RPMI8226 (cell line): Measurements from ENCODE around the gene SLC9C1.

Source experiments
- DNase-seq: peaks from one replicate; pipeline ENCODE4 v3.0.0-alpha.2; 2015

Gene SLC9C1

DNA sequence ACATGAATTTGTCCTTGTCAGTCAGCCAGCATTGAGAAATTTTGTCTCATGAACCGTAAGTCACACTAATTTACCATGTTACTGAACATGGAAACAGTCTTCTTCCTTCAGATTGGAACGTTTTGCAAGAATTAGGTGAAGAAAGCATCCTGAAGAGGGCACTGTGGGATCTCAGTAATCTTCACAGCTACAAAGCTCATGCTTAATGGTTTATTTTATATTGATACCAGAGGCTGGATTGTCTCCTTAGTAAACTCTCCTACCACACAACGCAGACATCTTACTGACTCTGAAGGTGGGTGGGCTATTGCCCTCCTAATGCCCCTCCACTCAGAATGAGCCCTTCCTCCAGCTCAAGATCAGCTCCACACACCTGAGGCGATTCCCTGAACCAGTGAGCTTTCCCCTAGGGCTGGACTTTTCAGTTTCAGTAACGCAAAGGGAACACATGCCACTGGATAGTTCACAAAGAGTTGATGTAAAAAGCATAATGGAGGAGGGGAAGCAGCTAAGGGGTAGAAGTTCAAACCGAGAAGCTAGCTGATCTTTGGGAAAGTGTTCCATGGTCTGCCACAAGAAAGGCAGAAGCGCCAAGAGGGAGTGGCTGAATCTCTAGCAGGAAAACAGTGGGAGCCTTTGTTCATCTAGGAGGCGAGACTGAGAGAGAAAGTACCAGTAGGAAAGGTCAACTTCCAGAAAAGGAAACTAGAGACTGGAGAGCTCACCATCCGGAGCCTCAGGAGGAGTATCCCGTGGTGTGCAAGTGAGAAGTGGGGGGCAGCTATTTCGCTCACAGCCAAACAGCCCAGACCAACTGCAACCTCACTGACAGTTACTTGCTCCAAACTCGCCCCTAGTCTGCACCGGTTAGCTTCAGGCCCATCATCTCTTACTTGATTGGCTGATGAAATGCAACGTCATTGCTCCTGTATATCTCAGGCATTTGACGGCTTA is at the start of gene SLC9C1:
SLC9C1 (minus strand) TSS at position 849 of the 954 bp plus-strand sequence. CDS start 7,425 bp downstream, outside the sequence.
- DNase-seq: peak; percentile 66

DNA sequence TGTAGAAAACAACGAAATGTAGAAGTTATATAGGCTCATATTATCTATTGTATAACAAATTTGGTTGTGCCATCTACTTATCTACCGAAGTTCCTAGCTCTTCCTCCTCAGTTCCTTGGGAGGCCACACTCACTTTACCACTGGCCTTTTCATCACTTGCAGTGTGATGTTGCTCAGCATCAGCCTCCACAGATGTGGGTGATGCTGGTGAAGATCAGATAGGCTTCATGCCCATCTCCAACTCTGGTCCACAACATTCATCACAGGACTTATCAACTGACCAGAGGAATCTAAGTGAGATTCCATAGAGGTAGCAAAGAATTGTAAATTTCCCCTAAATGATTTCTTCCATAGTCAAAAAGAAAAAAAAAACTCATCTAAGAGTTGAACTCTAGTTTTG is 47.4 kb upstream of the SLC9C1 start:
- DNase-seq: no peak

DNA sequence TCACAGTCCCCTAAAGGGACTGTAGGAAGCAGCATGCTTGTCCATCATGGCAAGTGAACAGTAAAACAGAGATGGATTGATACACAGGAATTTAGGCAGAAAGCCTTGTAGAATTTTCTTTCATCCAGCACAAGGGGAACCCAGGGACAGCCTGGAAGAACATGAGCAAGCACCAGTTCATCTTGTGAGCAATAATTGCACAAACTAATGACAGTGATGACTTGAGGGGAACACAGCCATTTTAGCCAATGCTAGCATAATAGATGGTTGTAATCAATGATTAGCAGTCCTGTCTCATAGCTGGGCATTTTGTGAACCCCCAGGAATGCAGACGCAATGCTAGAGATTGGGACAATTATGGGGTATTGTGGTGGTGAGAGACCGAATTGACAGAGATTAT is 45.6 kb upstream of the SLC9C1 start:
- DNase-seq: no peak

DNA sequence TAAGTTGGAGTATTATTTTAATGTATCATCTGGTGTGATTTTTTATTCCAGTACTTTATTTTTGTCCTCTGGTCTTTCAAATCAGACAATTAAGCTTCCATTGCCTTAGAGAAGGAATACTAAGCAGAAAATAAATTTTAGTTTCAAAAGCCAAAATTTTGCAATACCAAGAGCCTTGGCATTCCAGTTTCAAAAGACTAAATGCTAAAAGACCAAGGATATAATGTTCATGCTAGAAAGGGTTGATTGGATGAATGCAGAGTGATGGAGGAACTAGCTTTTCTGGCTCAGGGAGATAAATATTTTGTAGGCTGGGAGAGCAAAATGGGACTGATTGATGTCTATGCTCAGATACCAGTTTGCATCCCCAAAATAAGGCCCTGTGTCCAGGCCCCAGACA is 45.1 kb upstream of the SLC9C1 start:
- DNase-seq: no peak

DNA sequence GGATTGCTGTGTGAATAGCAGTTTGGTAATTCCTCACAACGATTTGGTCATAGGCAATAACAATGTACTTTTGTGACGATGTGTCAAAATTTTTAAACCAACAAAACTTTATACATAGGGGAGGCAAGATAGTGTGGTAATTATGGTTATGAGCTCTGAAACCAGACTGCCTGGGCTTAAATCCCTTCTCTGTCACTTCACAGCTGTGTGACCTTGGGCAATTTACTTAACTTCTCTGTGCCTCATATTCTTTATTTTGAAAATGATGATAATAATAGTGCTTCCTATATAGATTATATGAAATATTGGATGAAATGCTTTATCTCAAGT is 44.7 kb upstream of the SLC9C1 start:
- DNase-seq: no peak

DNA sequence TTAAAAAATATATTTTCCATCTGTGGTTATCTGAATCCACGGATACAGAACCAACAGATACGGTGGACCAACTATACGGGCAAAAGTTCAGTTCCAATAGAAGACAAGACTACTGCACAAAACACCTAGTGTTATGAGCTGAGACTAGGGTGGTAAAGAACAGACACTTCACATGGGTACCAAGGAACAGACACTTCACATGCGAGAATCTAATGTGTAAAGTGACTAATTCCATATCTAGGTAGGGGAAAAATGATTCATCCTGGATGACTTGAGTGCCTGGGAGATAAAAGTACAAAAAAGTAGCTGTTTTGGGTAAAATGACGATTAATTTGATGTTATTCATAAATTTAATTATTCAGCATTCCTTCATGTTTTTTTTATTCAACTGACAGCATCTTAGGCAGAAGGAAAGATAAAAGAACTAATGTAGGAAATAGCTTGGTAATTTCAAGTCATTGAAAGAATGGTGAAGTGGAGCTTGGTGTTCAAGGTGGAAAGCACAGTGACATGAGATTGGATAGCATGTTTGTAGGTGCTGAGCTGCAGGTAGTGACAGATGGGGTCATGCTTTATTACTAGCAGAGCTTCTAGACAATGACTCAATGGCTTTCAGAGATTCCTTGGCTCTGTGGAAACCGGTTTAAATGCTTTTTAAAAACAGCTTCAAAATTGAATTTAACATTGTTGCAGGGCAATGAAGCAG is 44.2 kb upstream of the SLC9C1 start:
- DNase-seq: no peak

DNA sequence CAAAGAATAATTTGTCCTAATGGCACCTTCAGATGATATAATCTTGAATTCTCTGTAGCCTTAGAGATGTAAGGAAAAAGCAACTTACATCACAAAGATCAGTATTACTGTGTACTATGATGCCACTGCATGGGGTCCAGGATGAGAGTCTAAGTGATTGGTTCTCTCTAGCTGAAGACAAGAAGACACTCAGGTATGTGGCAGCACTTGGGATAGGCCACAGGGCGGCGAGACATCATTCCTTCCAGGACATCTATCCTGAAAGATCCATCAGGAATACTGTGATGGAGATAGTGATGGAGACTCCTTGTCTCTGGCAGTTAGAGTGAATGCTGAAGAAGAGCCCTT is 41.4 kb upstream of the SLC9C1 start:
- no peak for DNase-seq

DNA sequence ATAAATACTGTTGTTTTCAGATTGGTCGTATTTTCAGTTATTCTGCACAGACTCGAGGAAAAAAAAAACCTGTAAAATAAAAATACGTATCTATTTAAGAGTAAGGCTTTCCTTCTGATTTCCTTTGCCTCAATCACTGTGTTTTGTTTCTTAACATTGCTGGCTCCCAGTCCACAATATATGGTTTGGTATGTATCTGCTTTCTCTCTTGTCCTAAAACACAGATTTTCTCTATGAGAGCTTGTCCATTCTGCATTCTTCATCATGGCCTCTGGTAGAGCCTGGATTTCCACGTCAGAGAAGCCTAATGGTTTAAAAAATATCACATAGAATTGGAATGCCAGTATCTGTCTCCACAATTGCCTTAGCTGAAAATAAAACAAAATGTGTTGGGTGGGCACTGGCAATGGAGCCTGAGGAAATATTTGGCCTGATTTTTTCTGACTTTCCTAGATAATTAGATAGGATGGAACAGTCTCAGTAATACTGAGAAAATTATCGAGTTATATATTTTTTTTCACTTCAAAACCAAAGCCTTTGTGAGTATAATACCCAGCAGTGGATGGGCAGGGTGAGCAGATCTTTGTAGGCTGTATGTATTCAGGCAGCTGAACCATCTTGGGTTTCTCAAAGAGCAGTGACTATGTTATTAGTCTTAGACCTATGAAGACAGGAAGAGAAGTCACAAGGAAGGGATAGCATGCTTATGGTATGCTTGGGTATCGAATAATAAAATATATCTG is 40.8 kb upstream of the SLC9C1 start:
- DNase-seq: no peak

DNA sequence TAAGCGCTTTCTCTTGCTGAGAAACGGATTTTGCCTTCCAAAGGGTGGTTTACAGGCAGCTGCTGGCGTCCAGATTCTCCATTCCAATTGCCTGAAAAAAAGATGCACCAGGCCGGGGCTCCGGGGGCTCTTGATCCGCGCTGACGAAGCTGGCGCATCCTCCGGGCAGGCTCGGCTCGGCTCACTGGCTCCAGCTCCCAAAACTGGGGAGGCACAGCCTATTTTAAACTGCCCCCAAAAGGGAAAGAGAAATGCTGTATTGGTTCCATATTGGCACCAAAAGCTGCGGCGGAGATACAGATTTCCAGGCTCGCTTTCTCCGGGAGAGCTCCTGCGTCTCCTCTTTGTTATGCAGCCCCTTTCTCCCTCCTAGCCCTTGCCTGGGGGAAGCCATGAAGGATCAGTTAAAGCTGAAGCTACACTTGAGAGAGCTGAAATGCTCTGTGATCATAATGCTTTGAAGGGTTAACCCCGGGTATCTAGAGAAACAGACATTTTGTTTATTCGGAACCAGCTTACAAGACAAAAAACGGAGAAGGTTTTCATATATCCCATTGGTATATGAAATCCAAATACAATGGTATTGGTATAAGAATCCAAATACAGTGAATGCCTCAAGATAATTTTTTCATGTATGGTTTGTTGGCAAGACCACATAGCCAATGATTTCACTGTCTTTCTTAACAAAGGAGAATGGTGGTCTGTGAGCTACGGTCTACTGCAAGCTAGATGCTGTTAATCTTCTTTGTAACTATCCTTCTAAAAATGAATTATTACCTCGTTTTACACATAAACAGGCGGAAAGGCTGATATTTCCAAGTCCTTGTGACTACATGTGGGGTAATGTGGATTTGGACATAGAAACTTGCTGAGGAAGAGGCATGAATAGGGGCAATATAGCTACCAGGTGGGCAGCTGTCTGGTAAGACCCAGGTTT is 39.6 kb upstream of the SLC9C1 start:
- DNase-seq: no peak

DNA sequence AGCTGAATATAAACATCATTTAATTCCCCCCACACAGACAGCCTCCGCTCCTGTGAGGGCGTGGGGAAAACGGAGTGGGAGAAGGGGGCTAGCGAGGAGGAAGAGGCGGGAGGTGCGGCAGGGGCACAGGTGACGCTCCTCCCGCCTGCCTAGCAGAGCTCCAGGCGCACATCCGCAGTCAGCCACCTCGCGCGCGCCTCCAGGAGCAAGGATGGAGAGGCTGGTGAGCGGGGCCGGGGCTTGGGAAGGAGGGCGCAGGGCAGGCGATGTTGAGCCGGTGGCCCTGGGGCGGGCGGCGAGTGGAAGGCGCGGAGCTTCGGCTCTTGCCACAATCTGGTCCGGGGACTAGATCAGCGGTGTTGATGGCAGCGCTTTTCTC is 39.0 kb upstream of the SLC9C1 start, which contains the start of gene CD200:
CD200 (plus strand) TSS at position 155 of the 379 bp plus-strand sequence; CDS start at position 212, 57 bp downstream.
- no peak for DNase-seq

DNA sequence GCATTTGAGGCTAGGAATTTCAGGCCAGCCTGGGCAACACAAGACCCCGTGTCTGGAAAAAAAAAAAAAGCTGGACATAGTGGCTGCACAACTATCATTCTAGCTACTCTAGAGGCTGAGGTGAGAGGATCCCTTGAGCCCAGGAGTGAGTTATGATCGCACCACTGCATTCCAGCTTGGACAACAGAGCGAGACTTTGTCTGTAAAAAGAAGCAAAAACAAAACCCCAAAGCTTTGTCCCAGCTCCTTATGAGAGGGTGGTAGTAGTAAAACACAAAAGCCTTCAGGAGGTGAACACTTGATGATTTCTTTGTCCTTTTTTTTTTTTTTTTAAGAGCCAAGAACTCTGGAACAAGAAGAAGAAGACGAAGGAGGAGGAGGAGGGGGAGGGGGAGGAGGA is 37.8 kb upstream of the SLC9C1 start:
- DNase-seq: no peak

DNA sequence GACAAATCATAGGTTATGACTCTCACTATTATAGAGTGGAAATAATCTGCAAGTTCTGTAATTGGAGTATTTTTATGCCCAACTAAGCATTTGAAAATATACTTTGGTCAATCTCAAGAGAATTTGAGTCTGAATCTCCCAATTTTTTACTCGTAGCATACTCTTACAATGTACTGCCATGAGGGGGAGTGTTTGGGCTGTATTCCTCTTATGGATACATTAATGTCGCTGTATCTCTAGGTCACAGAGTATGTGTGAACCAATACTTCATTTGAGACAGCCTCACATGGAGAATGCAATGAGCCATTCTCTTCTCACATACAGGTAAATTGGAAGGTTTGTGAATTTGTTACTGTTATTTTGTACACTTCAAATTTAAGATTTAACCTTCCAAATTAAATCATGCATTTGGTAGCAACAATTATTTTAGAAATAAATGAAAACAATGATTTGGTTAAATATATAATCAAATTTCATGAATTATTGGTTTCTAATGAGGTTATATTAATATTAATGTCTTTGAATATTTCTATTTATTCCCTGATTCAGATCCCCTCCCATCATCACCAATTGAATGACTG is 33.4 kb upstream of the SLC9C1 start:
- peak; percentile 66 for DNase-seq

DNA sequence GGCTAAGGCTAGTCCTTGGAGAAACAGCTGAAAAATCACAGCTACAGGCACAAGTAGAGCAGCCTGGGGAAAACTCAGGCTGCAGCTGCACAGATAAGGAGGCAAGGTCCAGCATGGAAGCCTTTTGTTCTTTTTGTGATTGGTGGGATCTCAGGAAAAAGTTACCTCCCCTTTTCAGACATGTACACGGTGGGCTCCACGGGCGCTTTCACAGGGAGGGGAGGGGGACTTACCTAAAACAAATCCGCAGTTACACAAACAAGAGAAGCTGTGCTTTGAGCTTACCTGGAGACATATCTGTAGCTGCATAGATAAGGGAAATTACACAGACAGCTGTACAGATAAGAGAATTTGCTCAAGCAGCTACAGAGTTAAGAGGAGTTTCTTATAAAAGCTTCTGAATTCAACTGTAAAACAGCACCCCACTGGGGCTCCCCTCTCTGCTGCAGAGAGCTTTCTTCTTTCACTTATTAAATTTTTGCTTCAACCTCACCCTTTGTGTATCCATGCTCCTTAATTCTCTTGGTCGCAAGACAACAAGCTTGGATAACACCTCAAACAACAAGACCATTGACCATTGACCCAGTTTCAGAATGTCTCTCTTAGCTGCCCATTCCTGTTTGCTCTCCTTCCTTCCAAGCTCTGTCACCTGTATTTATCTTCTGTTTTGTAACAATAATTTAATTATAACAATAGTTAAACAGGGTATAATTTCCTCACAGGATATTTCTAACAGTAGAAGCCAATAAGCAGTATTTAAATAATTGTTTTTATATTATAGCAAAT is 28.0 kb upstream of the SLC9C1 start:
- DNase-seq: no peak

DNA sequence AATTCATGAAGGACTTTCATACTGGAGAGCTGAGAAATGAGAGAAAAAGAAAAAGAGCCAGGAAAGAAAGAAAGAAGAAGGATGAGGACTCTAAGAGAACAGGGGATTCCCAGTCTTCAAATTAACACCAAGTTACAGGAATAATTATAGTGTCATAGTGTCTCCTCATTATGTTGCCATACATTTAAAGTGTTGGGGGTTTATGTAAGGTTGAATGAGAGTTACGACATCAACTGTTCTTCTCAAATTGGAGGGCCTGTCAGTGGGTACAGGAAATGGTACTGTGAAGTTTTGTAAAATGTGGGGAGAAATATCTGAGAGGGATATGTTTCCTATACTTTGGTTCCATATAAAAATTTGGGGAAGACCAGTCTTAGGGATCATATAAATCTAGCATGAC is 26.7 kb upstream of the SLC9C1 start:
- no peak for DNase-seq

DNA sequence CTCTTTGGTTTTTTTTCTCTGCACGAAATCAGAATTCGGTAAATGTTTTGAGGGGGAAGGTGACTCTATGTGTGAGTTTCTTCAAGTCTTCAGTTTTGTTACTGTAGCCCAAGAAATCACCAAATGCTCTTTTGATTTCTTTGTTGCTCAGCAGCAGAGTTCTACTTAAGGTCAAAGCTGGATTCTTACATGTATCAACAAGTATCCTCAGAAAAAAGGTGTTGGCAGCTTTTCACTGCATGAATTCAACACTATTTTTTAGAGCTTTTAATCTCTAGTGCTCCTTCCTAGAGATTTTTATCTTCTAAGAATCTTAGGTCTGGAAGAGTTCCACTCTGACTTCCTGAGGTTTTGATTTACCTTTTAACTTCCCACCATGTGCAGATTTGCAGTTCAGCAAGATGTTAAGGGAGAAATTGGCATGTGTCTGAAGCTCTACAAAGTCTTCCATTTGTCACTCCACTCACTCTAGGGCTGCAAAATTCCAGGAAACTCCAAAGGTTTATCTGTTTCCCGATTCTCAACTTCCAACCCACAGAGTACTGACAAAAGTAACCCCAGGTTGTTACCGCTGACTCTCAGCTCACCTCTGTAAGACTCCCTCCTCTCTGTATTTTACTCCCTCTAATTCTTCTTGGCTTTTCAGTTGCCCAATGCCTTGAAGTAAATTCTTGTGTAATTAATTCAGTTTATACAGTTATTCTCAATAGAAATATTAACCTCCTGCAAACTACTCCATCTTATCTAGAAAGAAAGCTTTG is 25.7 kb upstream of the SLC9C1 start:
- no peak for DNase-seq

DNA sequence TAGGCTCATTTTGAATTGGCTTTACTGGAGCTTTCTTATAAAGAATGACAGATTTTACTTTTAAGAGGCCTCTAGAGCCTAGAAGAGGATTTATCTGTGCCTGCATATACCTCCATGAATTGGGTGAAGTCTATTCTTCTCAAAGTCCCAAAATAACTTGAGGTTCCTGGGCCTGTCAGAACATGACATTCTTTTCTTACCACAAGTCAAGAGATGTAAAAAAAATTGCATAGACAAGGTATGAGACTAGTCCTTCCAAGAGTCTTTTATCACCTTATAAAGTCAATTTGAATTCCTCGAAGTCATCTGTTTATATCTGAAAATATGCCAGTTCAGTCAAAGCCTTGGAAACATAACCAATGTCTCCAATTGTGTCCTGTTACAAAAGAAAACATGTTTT is 21.8 kb upstream of the SLC9C1 start:
- no peak for DNase-seq

DNA sequence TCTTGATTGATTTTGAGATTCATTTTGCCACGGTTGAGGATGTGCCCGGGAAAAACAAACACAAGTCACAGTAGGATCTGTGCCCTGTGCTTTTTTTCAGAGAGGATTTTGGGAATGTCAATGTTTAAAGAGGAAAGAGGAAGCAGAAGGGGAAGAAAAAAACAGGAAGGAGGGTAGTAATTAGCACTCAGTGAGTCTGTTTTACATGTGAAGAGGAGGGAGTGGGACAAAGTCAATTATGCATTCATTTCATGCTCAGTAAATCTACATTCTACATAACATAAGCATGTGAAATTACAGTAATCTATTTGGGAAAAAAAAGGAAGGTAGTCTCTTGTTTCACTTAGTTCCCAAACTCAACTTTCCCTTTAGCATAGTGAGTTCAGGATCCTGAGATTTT is 20.6 kb upstream of the SLC9C1 start:
- DNase-seq: no peak

DNA sequence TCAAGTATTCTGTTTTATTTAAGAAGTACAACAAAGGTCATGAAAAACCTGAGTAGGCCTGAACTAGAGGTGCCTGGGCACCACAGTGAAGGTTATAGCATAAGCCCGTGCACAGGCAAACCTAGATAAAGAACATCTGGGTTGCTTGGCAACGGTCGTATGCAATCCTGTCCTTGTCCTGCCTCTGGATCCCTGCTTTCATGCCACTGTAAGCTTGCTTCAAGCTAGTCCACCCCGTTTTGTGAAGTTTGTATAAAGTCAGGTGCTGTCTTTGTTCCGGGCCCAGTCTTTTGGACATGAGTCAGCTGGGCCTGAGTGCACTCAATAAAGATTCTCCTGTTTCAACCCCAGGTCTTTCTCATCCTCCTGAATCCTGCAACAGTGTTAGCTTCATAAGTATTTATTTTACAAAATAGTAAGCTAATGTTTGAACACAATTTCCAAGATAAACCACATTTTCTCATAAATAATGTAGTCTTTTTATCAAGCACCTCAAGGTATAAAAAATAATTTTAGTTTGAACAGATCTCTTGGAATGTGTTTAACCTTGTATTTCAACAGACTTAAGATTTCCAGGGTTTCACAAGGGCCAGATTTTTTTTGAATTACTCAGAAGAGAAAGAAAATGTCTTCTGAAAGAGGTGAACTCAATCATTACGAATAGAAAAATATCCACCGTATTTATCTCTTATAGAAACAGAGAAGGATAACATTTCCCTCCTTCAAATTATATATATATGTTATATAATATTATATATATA is 14.3 kb upstream of the SLC9C1 start:
- no peak for DNase-seq

DNA sequence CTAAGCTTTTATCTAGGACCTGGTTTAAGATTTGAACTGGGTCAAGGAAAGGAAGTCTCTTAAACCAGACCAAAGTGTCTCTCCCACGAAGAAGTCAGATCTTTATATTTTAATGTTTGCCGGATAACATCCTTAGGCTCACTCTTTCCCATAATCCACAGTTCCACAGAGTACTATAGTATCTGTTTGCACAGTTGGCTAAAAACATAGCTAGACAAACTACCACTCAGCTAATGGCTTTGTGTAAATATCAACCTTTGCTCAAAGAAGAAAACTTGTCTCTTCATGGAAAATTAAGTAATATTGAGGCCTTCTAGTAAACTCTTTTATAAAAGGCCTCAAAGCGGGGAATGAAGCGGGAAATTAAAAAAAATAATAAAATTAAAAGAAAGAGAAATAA is 13.5 kb upstream of the SLC9C1 start:
- no peak for DNase-seq

DNA sequence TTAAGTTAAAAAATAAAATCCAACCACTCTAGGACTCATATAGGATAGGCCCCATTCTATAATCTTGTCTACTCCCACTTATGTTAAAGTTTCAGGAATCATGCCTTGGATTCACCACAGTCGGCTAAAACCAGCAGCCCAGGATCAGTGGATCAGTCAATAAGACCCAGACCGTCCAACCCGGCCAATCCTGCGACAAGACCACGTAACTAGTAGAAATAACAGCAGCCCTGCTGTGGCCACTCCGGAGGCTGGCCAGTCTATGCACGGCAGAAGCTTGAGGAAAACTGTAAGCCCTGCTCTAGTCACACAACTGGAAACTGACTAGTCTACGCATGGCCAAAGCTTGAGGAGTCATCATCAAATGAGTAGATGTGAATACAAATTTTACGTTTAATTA is 12.8 kb upstream of the SLC9C1 start:
- DNase-seq: no peak
